Left lung (tissue), 10 donors: ENCODE measurements around the gene ZNF407. TPM values are rescaled to one million over a fixed set of nuclear protein-coding genes. Genes with fewer than 3 reads are reported as not detected.

Experiments used
- ATAC-seq: fragments of 200-7000 bp; cut with Tn5 transposase; one replicate; pipeline ENCODE4 v1.9.1; 2020; ENCODE audit warnings: moderate library complexity
- DNase-seq, 4 donors: peaks; one replicate each; pipeline ENCODE4 v3.0.0-alpha.2; 2013 to 2020
- H3K27ac ChIP-seq, 2 donors: fragments of 200-600 bp; sonication (generic) in 1 of 2; one replicate each; pipeline versions ENCODE4 v1.5.0 to v1.8.0; 2020 to 2021
- H3K27me3 ChIP-seq, 2 donors: fragments of 200-600 bp; sonication (generic) in 1 of 2; one replicate each; pipeline versions ENCODE4 v1.5.0 to v1.8.0; 2020 to 2021
- H3K36me3 ChIP-seq, 2 donors: fragments of 200-600 bp; sonication (generic) in 1 of 2; one replicate each; pipeline versions ENCODE4 v1.5.0 to v1.8.0; 2020 to 2021
- H3K4me1 ChIP-seq, 2 donors: fragments of 200-600 bp; one replicate each; pipeline ENCODE4 v1.8.0; 2021
- H3K4me3 ChIP-seq, 2 donors: fragments of 200-600 bp; sonication (generic) in 1 of 2; one replicate each; pipeline versions ENCODE4 v1.5.0 to v1.8.0; 2020 to 2021; ENCODE audit warnings: mild to moderate bottlenecking in 1 of 2
- H3K9me3 ChIP-seq, 2 donors: fragments of 200-600 bp; sonication (generic) in 1 of 2; one replicate each; pipeline versions ENCODE4 v1.5.0 to v1.8.0; 2020 to 2021
- intact Hi-C, 2 donors: fragments of 100-400 bp; cut with DNase I; formaldehyde crosslinking; loops; one replicate each; pipeline versions ENCODE4 v1.11.2 to v1.14.2; 2022
- polyA plus RNA-seq, 6 donors: library from polyadenylated mRNA; unstranded; fragments of 120-200 nt; gene quantifications; one replicate each; pipeline ENCODE4 v1.2.1, GENCODE V29; 2013; ENCODE audit not compliant: insufficient read length in 6 of 6
- total RNA-seq, 2 donors: library from RNA; stranded (reverse); fragmentation: NEBNext Ultra II Directional; extraction: Animal tissue kit (Norgen Biotek cat#: 25700); gene quantifications; one replicate each; pipeline ENCODE4 v1.2.1, GENCODE V29; 2021
- TF ChIP-seq, protein P1 (sequence below), 2 donors: fragments of 200-600 bp; sonication (generic) in 1 of 2; IDR thresholded peaks; one replicate each; pipeline versions ENCODE4 v1.5.0 to v1.8.0; 2021; ENCODE audit warnings: antibody characterized with exemption in 2 of 2
- donor health status: DM: no; HTN: yes; CAD: no.
- donor health status: DM: no; HTN: no; CAD: no.

ZNF407 gene
- total and polyA plus RNA-seq, 8 donors, result 10.3 to 16.7 (median 11.3) TPM

- Histone ChIP-seq H3K36me3 (no peaks in the 10 kb centered on the region), H3K9me3 (peaks cover 0 to 19% of the 10 kb centered on the region in 2 donors), H3K4me3 (no peak overlapping the region), H3K27ac (no peak overlapping the region), H3K4me1 (peaks cover 0 to 8% of the 10 kb centered on the region in 2 donors), H3K27me3 (no peaks in the 10 kb centered on the region)
- intact Hi-C loops, result no loop called here
- DNase-seq (no peak), ATAC-seq (no peak)
- TF ChIP-seq, protein P1, sequence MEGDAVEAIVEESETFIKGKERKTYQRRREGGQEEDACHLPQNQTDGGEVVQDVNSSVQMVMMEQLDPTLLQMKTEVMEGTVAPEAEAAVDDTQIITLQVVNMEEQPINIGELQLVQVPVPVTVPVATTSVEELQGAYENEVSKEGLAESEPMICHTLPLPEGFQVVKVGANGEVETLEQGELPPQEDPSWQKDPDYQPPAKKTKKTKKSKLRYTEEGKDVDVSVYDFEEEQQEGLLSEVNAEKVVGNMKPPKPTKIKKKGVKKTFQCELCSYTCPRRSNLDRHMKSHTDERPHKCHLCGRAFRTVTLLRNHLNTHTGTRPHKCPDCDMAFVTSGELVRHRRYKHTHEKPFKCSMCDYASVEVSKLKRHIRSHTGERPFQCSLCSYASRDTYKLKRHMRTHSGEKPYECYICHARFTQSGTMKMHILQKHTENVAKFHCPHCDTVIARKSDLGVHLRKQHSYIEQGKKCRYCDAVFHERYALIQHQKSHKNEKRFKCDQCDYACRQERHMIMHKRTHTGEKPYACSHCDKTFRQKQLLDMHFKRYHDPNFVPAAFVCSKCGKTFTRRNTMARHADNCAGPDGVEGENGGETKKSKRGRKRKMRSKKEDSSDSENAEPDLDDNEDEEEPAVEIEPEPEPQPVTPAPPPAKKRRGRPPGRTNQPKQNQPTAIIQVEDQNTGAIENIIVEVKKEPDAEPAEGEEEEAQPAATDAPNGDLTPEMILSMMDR (IDR thresholded peaks at IDR 0.05), result no peak
These were observed 46.2 kb upstream of the ZNF407 start for GRCh38 chr18:74551452-74551851.

DNA sequence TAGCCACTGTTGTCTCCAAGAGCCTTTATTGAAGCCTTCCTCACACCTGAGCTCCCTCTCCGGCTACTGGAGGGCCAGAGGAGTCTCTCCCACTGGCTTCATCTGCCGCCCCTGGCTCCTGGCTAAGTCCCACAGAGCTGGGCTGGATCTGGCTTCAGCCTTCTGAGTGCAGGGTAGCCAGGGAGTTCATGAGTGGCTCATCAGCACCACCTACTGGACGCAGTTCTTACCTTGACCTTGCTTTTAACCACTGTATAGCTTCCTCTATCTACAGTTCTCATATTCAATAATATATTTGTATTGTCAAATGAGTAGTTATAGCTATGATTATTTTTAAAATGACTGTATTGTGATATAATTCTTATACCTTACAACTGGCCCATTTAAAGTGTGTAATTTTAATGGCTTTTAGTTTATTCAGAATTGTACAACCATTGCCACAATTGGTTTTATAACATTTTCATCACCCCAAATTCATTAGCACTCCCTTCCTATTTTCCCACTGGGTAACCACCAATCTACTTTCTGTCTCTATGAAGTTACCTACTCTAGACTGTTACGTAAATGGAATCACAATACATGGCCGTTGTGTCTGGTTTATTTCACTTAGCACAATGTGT lies 45.6 kb upstream of the ZNF407 start:
- DNase-seq, result peak in 3 of 4 donors; percentile 74 to 89 (median 77)
- Histone ChIP-seq H3K27ac (no peak overlapping the region), H3K9me3 (peaks cover 0 to 19% of the 10 kb centered on the region in 2 donors), H3K27me3 (no peaks in the 10 kb centered on the region), H3K36me3 (no peaks in the 10 kb centered on the region), H3K4me1 (peaks cover 0 to 5% of the 10 kb centered on the region in 2 donors), H3K4me3 (no peak overlapping the region)
- intact Hi-C loops, result no loop called here
- peak; percentile 100 for ATAC-seq
- TF ChIP-seq, protein P1 (IDR thresholded peaks at IDR 0.05), result peak; percentile 78 to 80

DNA sequence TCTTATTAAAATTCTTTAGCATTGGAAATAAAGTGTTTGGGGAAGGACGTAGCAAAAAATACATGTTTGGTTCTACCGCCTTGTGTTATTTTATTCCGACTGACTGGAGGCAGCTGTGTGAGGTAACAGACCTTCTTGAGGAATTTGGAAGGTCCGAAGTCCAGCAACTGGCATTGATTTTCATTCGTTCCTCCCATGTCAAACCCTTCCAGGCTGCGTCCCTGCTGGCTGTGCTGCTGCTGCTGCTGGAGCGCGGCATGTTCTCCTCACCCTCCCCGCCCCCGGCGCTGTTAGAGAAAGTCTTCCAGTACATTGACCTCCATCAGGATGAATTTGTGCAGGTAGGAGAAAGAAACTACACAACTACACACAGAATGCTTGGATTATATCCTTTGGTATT lies 41.5 kb upstream of the ZNF407 start:
- Histone ChIP-seq H3K27me3 (no peaks in the 10 kb centered on the region), H3K9me3 (no peaks in the 10 kb centered on the region), H3K36me3 (no peaks in the 10 kb centered on the region), H3K27ac (no peak overlapping the region), H3K4me1 (no peaks in the 10 kb centered on the region), H3K4me3 (no peak overlapping the region)
- no peak for ATAC-seq
- intact Hi-C loops, result loop anchor here in 1 of 2 donors (5.0 kb wide), 1 partner anchor 204 kb away; no protein-coding TSS in a partner anchor
- DNase-seq, result no peak
- TF ChIP-seq, protein P1 (IDR thresholded peaks at IDR 0.05), result no peak

DNA sequence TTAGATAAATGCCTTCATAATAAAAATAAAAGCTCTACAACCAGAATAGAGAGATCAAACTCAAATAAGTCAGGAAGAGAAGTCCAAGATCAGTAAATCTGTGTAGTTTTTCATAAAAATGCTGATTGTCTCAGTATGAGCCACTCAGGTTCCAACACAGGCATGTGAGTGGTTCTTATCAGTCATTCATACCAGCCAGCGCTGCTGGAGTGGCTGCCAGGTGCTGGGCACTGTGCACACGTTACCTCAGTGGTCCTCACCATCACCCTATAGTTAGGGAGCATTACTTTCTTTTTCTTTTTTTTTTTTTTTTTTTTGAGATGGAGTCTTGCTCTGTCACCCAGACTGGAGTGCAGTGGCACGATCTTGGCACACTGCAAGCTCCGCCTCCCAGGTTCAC lies 39.6 kb upstream of the ZNF407 start:
- Histone ChIP-seq H3K36me3 (no peaks in the 10 kb centered on the region), H3K27me3 (no peaks in the 10 kb centered on the region), H3K4me3 (no peak overlapping the region), H3K4me1 (no peaks in the 10 kb centered on the region), H3K9me3 (no peaks in the 10 kb centered on the region), H3K27ac (no peak overlapping the region)
- no peak for DNase-seq
- ATAC-seq, result peak; percentile 88
- intact Hi-C loops, result loop anchor here in 1 of 2 donors (5.0 kb wide), 1 partner anchor 206 kb away; no protein-coding TSS in a partner anchor
- TF ChIP-seq, protein P1 (IDR thresholded peaks at IDR 0.05), result no peak

- TF ChIP-seq, protein P1 (IDR thresholded peaks at IDR 0.05), result no peak
- no peak for DNase-seq
- peaks cover 0 to 6% of the 10 kb centered on the region in 2 donors for H3K9me3 ChIP-seq
- H3K4me1 ChIP-seq, result no peaks in the 10 kb centered on the region
- H3K4me3 ChIP-seq, result no peak overlapping the region
- H3K27ac ChIP-seq, result no peak overlapping the region
- H3K27me3 ChIP-seq, result no peaks in the 10 kb centered on the region
- no peaks in the 10 kb centered on the region for H3K36me3 ChIP-seq
- intact Hi-C loops, result no loop called here
- no peak for ATAC-seq
These were observed 35.4 kb upstream of the ZNF407 start for GRCh38 chr18:74562131-74562730.
